ENCODE measurements around the gene CACNB1. TPM values are rescaled to one million over a fixed set of nuclear protein-coding genes. Genes with fewer than 3 reads are reported as not detected.

CACNB1 gene
- total RNA-seq, 1 experiment from 2014 or later = 44.1 TPM

- peak overlapping the region; percentile 3 for H3K27ac Mint-ChIP-seq (ENCODE audit: unreplicated experiment)
- BruUV-seq (replicated peaks) = TSS peak; percentile 1
- H3K4me3 Mint-ChIP-seq (ENCODE audit: low read depth, unreplicated experiment) = no peak overlapping the region
- H3K4me1 Mint-ChIP-seq (ENCODE audit: low read depth, unreplicated experiment) = peaks cover 36% of the 10 kb centered on the region
- no peak for DNase-seq
- intact Hi-C loops (cut with micrococcal nuclease; ENCODE audit: unreplicated experiment) = no loop called here
- peaks cover 17% of the 10 kb centered on the region for H3K27me3 Mint-ChIP-seq (ENCODE audit: unreplicated experiment)
- no peak for TF ChIP-seq CTCF (IDR thresholded peaks at IDR 0.05; ENCODE audit: unreplicated experiment)
- CTCF ChIA-PET = interaction anchor here (0.6 to 7.8 kb wide), 7 partner anchors 10 to 221 kb away, joined by 3 to 442 read pairs (median 10); no protein-coding TSS in a partner anchor
- H3K36me3 Mint-ChIP-seq (ENCODE audit: insufficient read depth, unreplicated experiment) = peaks cover 78% of the 10 kb centered on the region
- H3K9me3 Mint-ChIP-seq (ENCODE audit: low read depth, unreplicated experiment) = no peaks in the 10 kb centered on the region
Observed at GRCh38 chr17:39204245-39204644, 6.8 kb upstream of the CACNB1 start.

GRCh38 chr17:39200957-39201510 lies 3.6 kb upstream of the CACNB1 start:
- H3K27ac Mint-ChIP-seq (ENCODE audit: unreplicated experiment) = peak overlapping the region; percentile 99
- intact Hi-C loops (cut with micrococcal nuclease; ENCODE audit: unreplicated experiment) = no loop called here
- H3K9me3 Mint-ChIP-seq (ENCODE audit: low read depth, unreplicated experiment) = no peaks in the 10 kb centered on the region
- no peak for TF ChIP-seq CTCF (IDR thresholded peaks at IDR 0.05; ENCODE audit: unreplicated experiment)
- peaks cover 41% of the 10 kb centered on the region for H3K4me1 Mint-ChIP-seq (ENCODE audit: low read depth, unreplicated experiment)
- no peak for DNase-seq
- TSS peak; percentile 39 for BruUV-seq (replicated peaks)
- H3K36me3 Mint-ChIP-seq (ENCODE audit: insufficient read depth, unreplicated experiment) = peaks cover 96% of the 10 kb centered on the region
- H3K27me3 Mint-ChIP-seq (ENCODE audit: unreplicated experiment) = no peaks in the 10 kb centered on the region
- CTCF ChIA-PET = interaction anchor here (1.1 to 1.7 kb wide), 5 partner anchors 26 to 80 kb away, joined by 3 to 13 read pairs (median 4); partner anchors contain the start of gene ARL5C
- H3K4me3 Mint-ChIP-seq (ENCODE audit: low read depth, unreplicated experiment) = peak overlapping the region; percentile 86

GRCh38 chr17:39200070-39200879 lies 2.8 kb upstream of the CACNB1 start, which contains the start of gene RPL19:
Gene RPL19, plus strand, starts transcription at chr17:39200283. Its CDS starts 62 bp downstream, at chr17:39200345.
- no peak for TF ChIP-seq CTCF (IDR thresholded peaks at IDR 0.05; ENCODE audit: unreplicated experiment)

GRCh38 chr17:39199820-39200069 lies 2.3 kb upstream of the CACNB1 start:
- H3K4me3 Mint-ChIP-seq (ENCODE audit: low read depth, unreplicated experiment) = peak overlapping the region; percentile 86
- H3K36me3 Mint-ChIP-seq (ENCODE audit: insufficient read depth, unreplicated experiment) = peaks cover 86% of the 10 kb centered on the region
- no peaks in the 10 kb centered on the region for H3K9me3 Mint-ChIP-seq (ENCODE audit: low read depth, unreplicated experiment)
- no TSS peak for BruUV-seq (replicated peaks)
- peak; percentile 99 for DNase-seq
- H3K4me1 Mint-ChIP-seq (ENCODE audit: low read depth, unreplicated experiment) = peaks cover 41% of the 10 kb centered on the region
- CTCF ChIA-PET = interaction anchor here (0.5 to 1.7 kb wide), 54 partner anchors 8 to 1693 kb away, joined by 3 to 47 read pairs (median 5); partner anchors contain the start of genes ARL5C, CDK12, FBXL20 and LASP1
- intact Hi-C loops (cut with micrococcal nuclease; ENCODE audit: unreplicated experiment) = no loop called here
- no peak for TF ChIP-seq CTCF (IDR thresholded peaks at IDR 0.05; ENCODE audit: unreplicated experiment)
- H3K27ac Mint-ChIP-seq (ENCODE audit: unreplicated experiment) = peak overlapping the region; percentile 99
- no peaks in the 10 kb centered on the region for H3K27me3 Mint-ChIP-seq (ENCODE audit: unreplicated experiment)

More at GRCh38 chr17:39200070-39200879, 2.8 kb upstream of the CACNB1 start, which contains the start of gene RPL19:
- peaks cover 41% of the 10 kb centered on the region for H3K4me1 Mint-ChIP-seq (ENCODE audit: low read depth, unreplicated experiment)
- peak within 1 kb of the TSS; percentile 86 for H3K4me3 Mint-ChIP-seq (ENCODE audit: low read depth, unreplicated experiment)
- CTCF ChIA-PET = interaction anchor here (0.5 to 1.7 kb wide), 56 partner anchors 8 to 1693 kb away, joined by 3 to 47 read pairs (median 5); partner anchors contain the start of genes ARL5C, CDK12, FBXL20 and LASP1
- no TSS peak for BruUV-seq (replicated peaks)
- H3K36me3 Mint-ChIP-seq (ENCODE audit: insufficient read depth, unreplicated experiment) = peaks cover 91% of the 10 kb centered on the region
- intact Hi-C loops (cut with micrococcal nuclease; ENCODE audit: unreplicated experiment) = no loop called here
- H3K27ac Mint-ChIP-seq (ENCODE audit: unreplicated experiment) = peak within 1 kb of the TSS; percentile 99
- peak; percentile 97 for DNase-seq
- H3K9me3 Mint-ChIP-seq (ENCODE audit: low read depth, unreplicated experiment) = no peaks in the 10 kb centered on the region
- H3K27me3 Mint-ChIP-seq (ENCODE audit: unreplicated experiment) = no peaks in the 10 kb centered on the region

All from Calu3 (cell line).